ENCODE measurements around the gene LMX1B.

LMX1B gene

DNA sequence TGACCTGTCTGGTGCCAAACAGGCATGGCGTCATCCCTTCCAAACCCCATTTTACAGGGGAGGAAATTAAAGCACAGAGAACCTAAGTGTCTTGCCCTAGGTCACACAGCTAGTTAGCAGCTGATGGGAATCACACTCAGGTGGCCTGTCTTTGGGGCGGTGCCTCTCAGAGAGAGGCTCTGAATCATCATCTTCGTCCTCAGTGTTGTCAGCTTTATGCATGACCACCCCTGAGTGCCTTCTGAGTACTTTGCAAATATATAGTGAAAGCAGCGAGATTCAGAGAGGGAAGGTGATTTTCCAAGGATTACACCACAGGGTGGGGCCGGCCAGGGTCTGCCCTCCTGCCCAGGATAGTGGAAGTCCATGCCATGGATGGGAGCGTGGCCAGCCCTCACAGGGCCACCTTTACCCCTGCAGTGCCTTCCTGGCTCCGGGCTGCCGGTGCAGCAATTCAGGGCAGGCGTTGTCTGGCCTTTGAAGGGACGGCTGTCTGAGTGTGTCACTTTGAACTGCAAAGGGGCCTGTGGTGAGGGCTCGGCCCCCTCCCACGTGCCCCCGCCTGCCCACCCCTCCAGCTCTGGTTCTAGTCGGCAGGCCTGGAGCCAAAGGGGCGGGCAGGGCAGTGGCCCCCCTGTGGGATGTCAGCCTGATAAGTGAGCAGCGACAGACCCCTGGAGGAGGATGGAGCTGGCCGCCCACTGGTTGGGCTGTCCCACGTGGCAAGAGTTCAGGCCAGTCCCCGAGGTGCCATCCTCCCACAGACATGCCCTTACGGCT, 16.9 kb downstream of the LMX1B start:
- H2BK120ac ChIP-seq (ENCODE audit: low read depth, low read length) = no peak overlapping the region
- no peak overlapping the region for H3K23ac ChIP-seq (ENCODE audit: low read depth, low read length, poor library complexity)
- H3K9ac ChIP-seq (ENCODE audit: low read depth, low read length, poor library complexity) = no peak overlapping the region
- no peak overlapping the region for H2BK5ac ChIP-seq (ENCODE audit: low read length)
- no peak overlapping the region for H3K4ac ChIP-seq (ENCODE audit: low read length)
- H3K18ac ChIP-seq (ENCODE audit: low read length) = peak overlapping the region; percentile 72
- H2AK5ac ChIP-seq (ENCODE audit: low read depth, low read length) = peak overlapping the region; percentile 61
- no peak overlapping the region for H4K91ac ChIP-seq (ENCODE audit: low read depth, low read length, poor library complexity)
- H2BK12ac ChIP-seq (ENCODE audit: low read length) = no peak overlapping the region
- no CpG with 5 or more reads among the region's 20 CpGs for WGBS, 2 donors (ENCODE audit: extremely low coverage in 2 of 2, insufficient read length in 2 of 2, insufficient replicate concordance in 1 of 2)
- no peak overlapping the region for H3K27ac ChIP-seq (replicated peaks; ENCODE audit: low read length)
- H3K4me3 ChIP-seq (ENCODE audit: low read length in 2 of 2) = no peak overlapping the region
- peaks cover 4 to 10% of the 10 kb centered on the region in 2 donors for H3K4me1 ChIP-seq (ENCODE audit: control insufficient read depth in 2 of 2, insufficient read depth in 1 of 2, low read depth in 1 of 2, low read length in 2 of 2)
- H3K79me1 ChIP-seq (ENCODE audit: low read depth, low read length) = no peaks in the 10 kb centered on the region
- H4K8ac ChIP-seq (ENCODE audit: low read depth, low read length) = no peak overlapping the region
- no peak for DNase-seq (ENCODE audit: low spot score)
- no peak overlapping the region for H2AFZ ChIP-seq (ENCODE audit: low read length)
- H3K4me2 ChIP-seq (ENCODE audit: insufficient read depth, low read length, poor library complexity, severe bottlenecking) = no peak overlapping the region
- peaks cover 20 to 99% (median 93%) of the 10 kb centered on the region in 3 experiments for H3K27me3 ChIP-seq (ENCODE audit: control insufficient read depth in 3 of 3, insufficient read depth in 3 of 3, low read depth in 1 of 3, low read length in 3 of 3)
- no peaks in the 10 kb centered on the region for H3K36me3 ChIP-seq (replicated peaks in 1 of 2; ENCODE audit: control insufficient read depth in 2 of 2, insufficient read depth in 2 of 2, low read length in 2 of 2)
- peaks cover 3 to 5% of the 10 kb centered on the region in 2 donors for H3K9me3 ChIP-seq (replicated peaks in 1 of 2; ENCODE audit: control insufficient read depth in 2 of 2, insufficient read depth in 1 of 2, low read depth in 1 of 2, low read length in 2 of 2)
- H2BK15ac ChIP-seq (ENCODE audit: low read length) = no peak overlapping the region
- H3K14ac ChIP-seq (ENCODE audit: low read length) = no peak overlapping the region

DNA sequence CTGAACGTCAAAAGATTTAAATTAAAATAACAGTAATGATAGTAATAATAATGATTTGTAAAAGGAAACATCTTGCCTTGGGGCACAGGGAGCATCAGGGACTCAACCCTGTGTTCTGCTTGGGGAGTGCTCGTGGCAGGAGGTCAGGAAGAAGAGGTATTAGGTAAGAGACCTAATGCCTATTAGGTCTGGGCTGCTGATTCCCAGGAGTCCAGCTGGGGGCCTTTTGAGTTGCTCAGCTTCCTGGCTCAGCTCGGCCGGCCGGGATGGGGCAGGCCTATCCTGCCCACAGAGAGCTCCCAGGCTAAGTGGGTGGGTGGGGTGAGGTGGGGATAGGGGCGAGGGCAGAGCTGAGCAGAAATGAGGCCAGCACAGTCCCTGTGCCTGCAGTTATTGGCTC, 17.5 kb downstream of the LMX1B start:
- Histone ChIP-seq H3K79me1 (ENCODE audit: low read depth, low read length) (no peaks in the 10 kb centered on the region), H3K14ac (ENCODE audit: low read length) (no peak overlapping the region), H3K4me3 (ENCODE audit: low read length in 2 of 2) (no peak overlapping the region), H2BK5ac (ENCODE audit: low read length) (no peak overlapping the region), H3K9me3 (replicated peaks in 1 of 2; ENCODE audit: control insufficient read depth in 2 of 2, insufficient read depth in 1 of 2, low read depth in 1 of 2, low read length in 2 of 2) (peaks cover 3 to 5% of the 10 kb centered on the region in 2 donors), H2AK5ac (ENCODE audit: low read depth, low read length) (peak overlapping the region; percentile 61), H2BK12ac (ENCODE audit: low read length) (no peak overlapping the region), H3K4me2 (ENCODE audit: insufficient read depth, low read length, poor library complexity, severe bottlenecking) (no peak overlapping the region), H4K91ac (ENCODE audit: low read depth, low read length, poor library complexity) (no peak overlapping the region), H2AFZ (ENCODE audit: low read length) (no peak overlapping the region), H3K4me1 (ENCODE audit: control insufficient read depth in 2 of 2, insufficient read depth in 1 of 2, low read depth in 1 of 2, low read length in 2 of 2) (peaks cover under 1 to 5% of the 10 kb centered on the region in 2 donors), H3K18ac (ENCODE audit: low read length) (no peak overlapping the region), H3K36me3 (replicated peaks in 1 of 2; ENCODE audit: control insufficient read depth in 2 of 2, insufficient read depth in 2 of 2, low read length in 2 of 2) (no peaks in the 10 kb centered on the region), H3K27me3 (ENCODE audit: control insufficient read depth in 3 of 3, insufficient read depth in 3 of 3, low read depth in 1 of 3, low read length in 3 of 3) (peaks cover 19 to 99% (median 90%) of the 10 kb centered on the region in 3 experiments), H3K23ac (ENCODE audit: low read depth, low read length, poor library complexity) (no peak overlapping the region), H4K8ac (ENCODE audit: low read depth, low read length) (no peak overlapping the region), H2BK120ac (ENCODE audit: low read depth, low read length) (no peak overlapping the region), H3K9ac (ENCODE audit: low read depth, low read length, poor library complexity) (no peak overlapping the region), H3K27ac (replicated peaks; ENCODE audit: low read length) (no peak overlapping the region), H2BK15ac (ENCODE audit: low read length) (no peak overlapping the region), H3K4ac (ENCODE audit: low read length) (no peak overlapping the region)
- no CpG with 5 or more reads among the region's 6 CpGs for WGBS, 2 donors (ENCODE audit: extremely low coverage in 2 of 2, insufficient read length in 2 of 2, insufficient replicate concordance in 1 of 2)
- DNase-seq (ENCODE audit: low spot score) = no peak

- Histone ChIP-seq H3K9ac (ENCODE audit: low read depth, low read length, poor library complexity) (peak overlapping the region; percentile 39), H2BK120ac (ENCODE audit: low read depth, low read length) (no peak overlapping the region), H3K4ac (ENCODE audit: low read length) (no peak overlapping the region), H2AK5ac (ENCODE audit: low read depth, low read length) (no peak overlapping the region), H2BK5ac (ENCODE audit: low read length) (no peak overlapping the region), H3K23ac (ENCODE audit: low read depth, low read length, poor library complexity) (no peak overlapping the region), H2BK15ac (ENCODE audit: low read length) (no peak overlapping the region), H3K4me2 (ENCODE audit: insufficient read depth, low read length, poor library complexity, severe bottlenecking) (no peak overlapping the region), H3K27ac (replicated peaks; ENCODE audit: low read length) (no peak overlapping the region), H3K27me3 (ENCODE audit: control insufficient read depth in 3 of 3, insufficient read depth in 3 of 3, low read depth in 1 of 3, low read length in 3 of 3) (peaks cover 5 to 98% (median 89%) of the 10 kb centered on the region in 3 experiments), H3K14ac (ENCODE audit: low read length) (no peak overlapping the region), H4K8ac (ENCODE audit: low read depth, low read length) (no peak overlapping the region), H2AFZ (ENCODE audit: low read length) (no peak overlapping the region), H2BK12ac (ENCODE audit: low read length) (no peak overlapping the region), H3K79me1 (ENCODE audit: low read depth, low read length) (no peaks in the 10 kb centered on the region), H3K4me3 (ENCODE audit: low read length in 2 of 2) (no peak overlapping the region), H3K9me3 (replicated peaks in 1 of 2; ENCODE audit: control insufficient read depth in 2 of 2, insufficient read depth in 1 of 2, low read depth in 1 of 2, low read length in 2 of 2) (no peaks in the 10 kb centered on the region), H3K36me3 (replicated peaks in 1 of 2; ENCODE audit: control insufficient read depth in 2 of 2, insufficient read depth in 2 of 2, low read length in 2 of 2) (no peaks in the 10 kb centered on the region), H3K4me1 (ENCODE audit: control insufficient read depth in 2 of 2, insufficient read depth in 1 of 2, low read depth in 1 of 2, low read length in 2 of 2) (peaks cover 2% of the 10 kb centered on the region in 2 donors), H4K91ac (ENCODE audit: low read depth, low read length, poor library complexity) (no peak overlapping the region), H3K18ac (ENCODE audit: low read length) (no peak overlapping the region)
- no peak for DNase-seq (ENCODE audit: low spot score)
- no CpG with 5 or more reads among the region's 17 CpGs for WGBS, 2 donors (ENCODE audit: extremely low coverage in 2 of 2, insufficient read length in 2 of 2, insufficient replicate concordance in 1 of 2)
Observed at GRCh38 chr9:126633881-126634558, 20.3 kb downstream of the LMX1B start.

DNA sequence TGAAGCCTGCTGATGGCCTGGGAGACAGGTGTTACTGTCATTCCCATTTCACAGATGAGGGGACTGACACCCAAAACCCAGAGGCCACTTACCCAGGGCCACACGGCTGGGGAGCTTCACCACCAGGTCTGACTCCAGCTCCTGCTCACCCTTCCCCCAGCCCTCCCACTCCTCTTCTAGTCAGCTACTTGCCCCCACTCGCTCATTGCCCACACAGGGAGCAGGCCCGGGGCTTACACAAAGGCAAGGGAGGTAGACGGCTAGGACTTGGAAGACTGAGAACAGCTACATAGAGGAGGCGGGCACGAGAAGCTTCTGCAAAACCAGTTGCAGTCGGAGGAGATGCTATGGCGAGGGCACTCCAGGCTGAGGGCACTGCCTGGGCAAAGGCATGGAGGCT, 21.3 kb downstream of the LMX1B start:
- H4K91ac ChIP-seq (ENCODE audit: low read depth, low read length, poor library complexity) = no peak overlapping the region
- H2BK5ac ChIP-seq (ENCODE audit: low read length) = no peak overlapping the region
- no peak overlapping the region for H2BK12ac ChIP-seq (ENCODE audit: low read length)
- no peak overlapping the region for H3K4me2 ChIP-seq (ENCODE audit: insufficient read depth, low read length, poor library complexity, severe bottlenecking)
- peak overlapping the region; percentile 12 for H2BK15ac ChIP-seq (ENCODE audit: low read length)
- no peak overlapping the region for H3K27ac ChIP-seq (replicated peaks; ENCODE audit: low read length)
- H2BK120ac ChIP-seq (ENCODE audit: low read depth, low read length) = no peak overlapping the region
- peak overlapping the region; percentile 2 for H2AK5ac ChIP-seq (ENCODE audit: low read depth, low read length)
- H3K4me3 ChIP-seq (ENCODE audit: low read length in 2 of 2) = no peak overlapping the region
- peaks cover 2 to 3% of the 10 kb centered on the region in 2 donors for H3K4me1 ChIP-seq (ENCODE audit: control insufficient read depth in 2 of 2, insufficient read depth in 1 of 2, low read depth in 1 of 2, low read length in 2 of 2)
- no peak overlapping the region for H3K18ac ChIP-seq (ENCODE audit: low read length)
- no peak for DNase-seq (ENCODE audit: low spot score)
- H3K36me3 ChIP-seq (replicated peaks in 1 of 2; ENCODE audit: control insufficient read depth in 2 of 2, insufficient read depth in 2 of 2, low read length in 2 of 2) = no peaks in the 10 kb centered on the region
- H3K23ac ChIP-seq (ENCODE audit: low read depth, low read length, poor library complexity) = no peak overlapping the region
- no peak overlapping the region for H3K14ac ChIP-seq (ENCODE audit: low read length)
- H3K27me3 ChIP-seq (ENCODE audit: control insufficient read depth in 3 of 3, insufficient read depth in 3 of 3, low read depth in 1 of 3, low read length in 3 of 3) = peaks cover 4 to 99% (median 91%) of the 10 kb centered on the region in 3 experiments
- no peaks in the 10 kb centered on the region for H3K79me1 ChIP-seq (ENCODE audit: low read depth, low read length)
- no peak overlapping the region for H3K4ac ChIP-seq (ENCODE audit: low read length)
- H3K9ac ChIP-seq (ENCODE audit: low read depth, low read length, poor library complexity) = no peak overlapping the region
- WGBS, 2 donors (ENCODE audit: extremely low coverage in 2 of 2, insufficient read length in 2 of 2, insufficient replicate concordance in 1 of 2) = no CpG with 5 or more reads among the region's 8 CpGs
- no peak overlapping the region for H4K8ac ChIP-seq (ENCODE audit: low read depth, low read length)
- H2AFZ ChIP-seq (ENCODE audit: low read length) = no peak overlapping the region
- H3K9me3 ChIP-seq (replicated peaks in 1 of 2; ENCODE audit: control insufficient read depth in 2 of 2, insufficient read depth in 1 of 2, low read depth in 1 of 2, low read length in 2 of 2) = no peaks in the 10 kb centered on the region
